Measurements from ENCODE around the gene COL20A1. TPM values are rescaled to one million over a fixed set of nuclear protein-coding genes. Genes with fewer than 3 reads are reported as not detected.
A peak's percentile ranks its signal among the peaks of the same experiment; 100 is the strongest.

Gene COL20A1
- polyA plus RNA-seq, 2 of the 4 experiments (the other 2 are of a cell fraction) = 0.21 to 0.93 TPM

DNA sequence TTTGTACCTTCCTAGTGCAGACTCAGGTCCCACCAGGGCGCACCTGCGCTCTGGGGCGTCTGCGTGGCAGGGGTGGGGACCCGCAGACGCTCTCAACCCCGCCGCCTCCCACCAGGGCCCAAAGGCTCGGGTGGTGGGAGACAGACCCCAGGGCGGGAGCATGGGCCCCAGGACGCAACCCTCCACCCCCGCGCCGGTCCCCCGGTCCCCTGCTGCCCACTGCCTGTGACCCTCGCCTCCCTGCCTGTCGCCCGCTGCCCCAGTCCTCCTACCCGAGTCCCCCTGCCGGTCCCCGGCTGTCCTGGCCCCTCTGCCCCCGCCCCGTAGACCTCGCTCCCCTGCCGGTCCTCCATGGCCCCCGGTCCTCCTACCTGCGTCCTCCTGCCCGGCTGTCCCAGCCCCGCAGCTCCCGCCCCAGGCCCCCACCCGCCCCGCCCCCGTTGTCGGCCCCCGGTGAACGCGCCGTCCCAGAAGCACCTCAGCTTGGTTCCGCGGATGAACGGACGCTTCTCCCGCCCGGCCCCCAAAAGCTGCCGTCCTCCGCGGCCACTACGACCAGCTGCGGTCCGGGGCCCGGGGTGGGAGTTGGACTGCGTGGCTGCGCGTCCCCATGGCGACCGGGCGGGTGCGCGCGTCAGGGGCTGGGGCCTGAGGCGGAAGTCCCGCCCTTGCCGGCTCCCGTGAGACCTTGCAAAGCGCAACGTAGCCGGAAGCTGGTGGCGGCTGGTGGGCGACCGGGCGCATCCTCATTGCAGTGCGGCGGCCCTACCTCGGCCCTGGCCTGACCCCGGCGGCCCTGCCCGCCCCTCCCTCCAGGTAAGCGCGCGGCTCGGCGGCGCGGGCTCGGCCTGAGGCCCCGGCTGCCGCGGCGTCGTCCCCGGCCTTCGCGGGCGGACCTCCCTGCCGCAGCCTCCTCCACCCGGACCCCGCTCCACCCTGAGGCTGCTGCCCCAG is 20.6 kb upstream of the COL20A1 start, which contains the start of gene ARFGAP1 (continued):
- TF ChIP-seq, protein P1, sequence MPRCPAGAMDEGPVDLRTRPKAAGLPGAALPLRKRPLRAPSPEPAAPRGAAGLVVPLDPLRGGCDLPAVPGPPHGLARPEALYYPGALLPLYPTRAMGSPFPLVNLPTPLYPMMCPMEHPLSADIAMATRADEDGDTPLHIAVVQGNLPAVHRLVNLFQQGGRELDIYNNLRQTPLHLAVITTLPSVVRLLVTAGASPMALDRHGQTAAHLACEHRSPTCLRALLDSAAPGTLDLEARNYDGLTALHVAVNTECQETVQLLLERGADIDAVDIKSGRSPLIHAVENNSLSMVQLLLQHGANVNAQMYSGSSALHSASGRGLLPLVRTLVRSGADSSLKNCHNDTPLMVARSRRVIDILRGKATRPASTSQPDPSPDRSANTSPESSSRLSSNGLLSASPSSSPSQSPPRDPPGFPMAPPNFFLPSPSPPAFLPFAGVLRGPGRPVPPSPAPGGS (IDR thresholded peaks at IDR 0.05) = 0 out of 3 replicates have a peak, but pooled peaks have one; percentile 61
- no peak for TF ChIP-seq ZSCAN20 (CRISPR knock-in tag; IDR thresholded peaks at IDR 0.05)
- TF ChIP-seq, protein P2, sequence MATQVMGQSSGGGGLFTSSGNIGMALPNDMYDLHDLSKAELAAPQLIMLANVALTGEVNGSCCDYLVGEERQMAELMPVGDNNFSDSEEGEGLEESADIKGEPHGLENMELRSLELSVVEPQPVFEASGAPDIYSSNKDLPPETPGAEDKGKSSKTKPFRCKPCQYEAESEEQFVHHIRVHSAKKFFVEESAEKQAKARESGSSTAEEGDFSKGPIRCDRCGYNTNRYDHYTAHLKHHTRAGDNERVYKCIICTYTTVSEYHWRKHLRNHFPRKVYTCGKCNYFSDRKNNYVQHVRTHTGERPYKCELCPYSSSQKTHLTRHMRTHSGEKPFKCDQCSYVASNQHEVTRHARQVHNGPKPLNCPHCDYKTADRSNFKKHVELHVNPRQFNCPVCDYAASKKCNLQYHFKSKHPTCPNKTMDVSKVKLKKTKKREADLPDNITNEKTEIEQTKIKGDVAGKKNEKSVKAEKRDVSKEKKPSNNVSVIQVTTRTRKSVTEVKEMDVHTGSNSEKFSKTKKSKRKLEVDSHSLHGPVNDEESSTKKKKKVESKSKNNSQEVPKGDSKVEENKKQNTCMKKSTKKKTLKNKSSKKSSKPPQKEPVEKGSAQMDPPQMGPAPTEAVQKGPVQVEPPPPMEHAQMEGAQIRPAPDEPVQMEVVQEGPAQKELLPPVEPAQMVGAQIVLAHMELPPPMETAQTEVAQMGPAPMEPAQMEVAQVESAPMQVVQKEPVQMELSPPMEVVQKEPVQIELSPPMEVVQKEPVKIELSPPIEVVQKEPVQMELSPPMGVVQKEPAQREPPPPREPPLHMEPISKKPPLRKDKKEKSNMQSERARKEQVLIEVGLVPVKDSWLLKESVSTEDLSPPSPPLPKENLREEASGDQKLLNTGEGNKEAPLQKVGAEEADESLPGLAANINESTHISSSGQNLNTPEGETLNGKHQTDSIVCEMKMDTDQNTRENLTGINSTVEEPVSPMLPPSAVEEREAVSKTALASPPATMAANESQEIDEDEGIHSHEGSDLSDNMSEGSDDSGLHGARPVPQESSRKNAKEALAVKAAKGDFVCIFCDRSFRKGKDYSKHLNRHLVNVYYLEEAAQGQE (IDR thresholded peaks at IDR 0.05) = peak; percentile 49; the same call in 1 of the 2 replicates
- no peak for TF ChIP-seq FOSL2 (IDR thresholded peaks at IDR 0.05)
- TF ChIP-seq FOSL2 (CRISPR knock-in tag; IDR thresholded peaks at IDR 0.05) = no peak
- TF ChIP-seq CBX8 (IDR thresholded peaks at IDR 0.05) = no peak
- no peak for TF ChIP-seq NFE2L2 (conservative IDR thresholded peaks at IDR 0.05; ENCODE audit: low read length)
- TF ChIP-seq SMC3 (IDR thresholded peaks at IDR 0.05) = no peak
- no peak for TF ChIP-seq GATA3 (IDR thresholded peaks at IDR 0.05; ENCODE audit: borderline replicate concordance)
- TF ChIP-seq RCOR1 (IDR thresholded peaks at IDR 0.05; ENCODE audit: low read depth, low read length) = no peak
- TF ChIP-seq, protein P3, sequence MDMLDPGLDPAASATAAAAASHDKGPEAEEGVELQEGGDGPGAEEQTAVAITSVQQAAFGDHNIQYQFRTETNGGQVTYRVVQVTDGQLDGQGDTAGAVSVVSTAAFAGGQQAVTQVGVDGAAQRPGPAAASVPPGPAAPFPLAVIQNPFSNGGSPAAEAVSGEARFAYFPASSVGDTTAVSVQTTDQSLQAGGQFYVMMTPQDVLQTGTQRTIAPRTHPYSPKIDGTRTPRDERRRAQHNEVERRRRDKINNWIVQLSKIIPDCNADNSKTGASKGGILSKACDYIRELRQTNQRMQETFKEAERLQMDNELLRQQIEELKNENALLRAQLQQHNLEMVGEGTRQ (IDR thresholded peaks at IDR 0.05) = no peak

DNA sequence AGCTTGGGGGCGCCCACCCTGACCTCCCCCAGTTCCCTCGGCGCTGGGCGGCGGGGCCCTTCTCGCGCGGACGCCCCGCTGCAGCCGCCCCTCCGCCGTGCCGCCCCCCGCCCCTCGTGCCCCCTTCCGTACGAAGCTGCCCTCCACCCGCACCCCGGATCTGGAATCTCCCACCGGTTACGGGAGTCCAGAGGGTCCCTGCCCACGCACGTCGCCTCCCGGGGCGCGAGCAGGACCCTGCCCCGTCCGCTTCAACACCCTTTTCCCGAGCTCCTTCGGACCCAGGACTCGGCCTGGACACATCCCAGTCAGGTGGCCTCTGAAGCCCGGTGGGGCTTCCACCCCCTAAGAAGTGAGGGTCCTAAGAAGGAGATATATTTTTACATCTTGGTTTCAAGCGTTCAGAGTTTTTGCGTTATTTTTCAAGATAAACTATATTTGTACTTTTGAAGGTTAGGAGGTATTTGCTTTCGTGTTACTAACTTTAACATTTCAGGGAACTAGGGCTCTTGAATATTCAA is 19.9 kb upstream of the COL20A1 start:
- no peaks in the 10 kb centered on the region for H3K9me3 ChIP-seq
- H3K4me1 ChIP-seq = peaks cover 23% of the 10 kb centered on the region; the same call in 2 of the 3 replicates
- peak overlapping the region; percentile 89 for H3K4me2 ChIP-seq
- H3K27ac ChIP-seq = peak overlapping the region; percentile 86 to 98
- ATAC-seq = no peak
- ChIA-PET CTCF (interaction anchor here (0.7 to 30.4 kb wide), 6 partner anchors 10 to 59 kb away, joined by 3 to 401 read pairs (median 4); partner anchors contain the start of gene BIRC7), POLR2A (interaction anchor here (0.6 to 2.1 kb wide), 5 partner anchors 11 to 49 kb away, joined by 3 to 12 read pairs (median 4); partner anchors contain the start of gene BIRC7)
- peak overlapping the region; percentile 86 for H3K4me3 ChIP-seq
- under 1% methylated on average over 9 of the region's 37 CpGs for WGBS (ENCODE audit: missing lambda C conversion rate)
- TF ChIP-seq EP300 (IDR thresholded peaks at IDR 0.05) (no peak), BHLHE40 (IDR thresholded peaks at IDR 0.05; ENCODE audit: low read depth, low read length) (no peak), CBX2 (IDR thresholded peaks at IDR 0.05; ENCODE audit: borderline replicate concordance, low read depth) (no peak), PHF8 (IDR thresholded peaks at IDR 0.05; ENCODE audit: borderline replicate concordance, low read depth) (no peak), HOXB5 (CRISPR knock-in tag; IDR thresholded peaks at IDR 0.05) (no peak), MAZ (IDR thresholded peaks at IDR 0.05; ENCODE audit: borderline replicate concordance, low read depth, low read length) (no peak), NFE2L2 (conservative IDR thresholded peaks at IDR 0.05; ENCODE audit: low read length) (no peak), RCOR1 (IDR thresholded peaks at IDR 0.05; ENCODE audit: low read depth, low read length) (no peak), CHD4 (IDR thresholded peaks at IDR 0.05; ENCODE audit: borderline replicate concordance) (no peak), CBX8 (IDR thresholded peaks at IDR 0.05) (no peak), KDM1A (IDR thresholded peaks at IDR 0.05; ENCODE audit: low read depth) (no peak), HOXB13 (CRISPR knock-in tag; IDR thresholded peaks at IDR 0.05; ENCODE audit: low read depth) (no peak), SREBF2 (IDR thresholded peaks at IDR 0.05) (no peak)
- TF ChIP-seq, protein P3 (IDR thresholded peaks at IDR 0.05) = no peak
- TF ChIP-seq, protein P1 (IDR thresholded peaks at IDR 0.05) = no peak
- DNase-seq (ENCODE audit: low read depth in 1 of 2, low spot score in 1 of 2) = no peak
- FAIRE-seq = no peak

All from A549 (cell line).